ENCODE measurements around the gene IGFBP6. TPM values are rescaled to one million over a fixed set of nuclear protein-coding genes. Genes with fewer than 3 reads are reported as not detected.

Gene IGFBP6
- total RNA-seq, 8 experiments from 2014 or later, result 0.41 to 480 (median 1.9) TPM

DNA sequence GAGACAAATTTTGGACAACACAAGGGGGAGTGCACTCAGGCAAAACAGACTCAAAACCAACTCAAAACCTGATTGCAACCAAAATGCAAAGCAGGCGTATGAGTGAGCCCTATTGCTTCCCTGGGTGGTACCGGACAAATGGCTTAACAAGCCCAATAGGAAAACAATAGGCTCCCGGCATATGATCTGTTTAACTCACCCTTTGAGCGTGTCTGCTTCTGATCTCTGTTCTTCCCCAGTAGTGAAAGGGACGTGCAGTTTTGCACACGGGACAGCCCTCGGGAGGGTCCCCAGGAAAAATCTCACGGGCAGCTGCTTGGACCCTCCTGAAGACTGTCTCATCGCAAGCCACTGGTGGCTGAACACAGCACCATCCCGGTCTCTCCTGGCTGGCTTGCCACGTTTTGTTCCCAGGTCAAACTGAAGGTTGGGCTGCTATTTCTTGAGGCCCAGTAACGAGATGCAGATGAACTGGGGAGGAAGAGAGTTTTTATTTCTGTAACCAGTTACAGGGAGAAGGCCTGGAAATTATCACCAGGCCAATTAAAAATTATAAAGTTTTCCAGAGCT is 15.8 kb downstream of the IGFBP6 start:
- Histone ChIP-seq H3K4me3 (no peak overlapping the region), H3K27ac (no peak overlapping the region), H3K4me1 (replicated peaks in 1 of 2) (no peaks in the 10 kb centered on the region)
- in situ Hi-C loops (cut with MboI; ENCODE audit: low pct_unique_long_range_greater_than_20kb in 2 of 9, low sequenced_read_pairs in 9 of 9, unreplicated experiment in 9 of 9), result no loop called here
- 25 to 76% (median 42%) methylated on average over 1 to 11 of the region's 12 CpGs; no CpG with 5 or more reads in 4 of the 10 experiments for WGBS, 10 experiments
- peak in 2 of 8 experiments; percentile 52 to 69 for ATAC-seq (replicated peaks in 6 of 8)

DNA sequence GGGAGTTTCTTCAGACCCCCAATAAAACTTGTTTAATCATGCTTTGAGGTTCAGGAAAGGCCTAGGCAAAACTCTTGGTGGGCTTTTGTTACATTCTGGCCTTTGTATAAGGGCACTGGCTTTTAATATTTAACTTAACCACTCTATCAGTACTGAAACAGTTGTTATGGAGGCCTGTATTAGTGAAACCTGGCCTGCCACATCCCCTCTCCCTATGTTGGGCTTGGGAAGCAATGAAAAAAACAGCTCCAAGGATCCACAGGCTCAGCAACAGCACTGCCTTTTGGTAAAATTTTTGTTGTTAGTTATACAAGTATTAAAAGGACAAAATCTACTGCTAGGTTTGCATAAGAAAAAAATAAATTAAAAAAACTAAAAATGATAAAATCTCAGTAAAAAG is 16.5 kb downstream of the IGFBP6 start:
- ATAC-seq (replicated peaks in 6 of 8), result no peak
- Histone ChIP-seq H3K4me3 (no peak overlapping the region), H3K27ac (no peak overlapping the region), H3K4me1 (replicated peaks in 1 of 2) (no peaks in the 10 kb centered on the region)
- in situ Hi-C loops (cut with MboI; ENCODE audit: low pct_unique_long_range_greater_than_20kb in 2 of 9, low sequenced_read_pairs in 9 of 9, unreplicated experiment in 9 of 9), result no loop called here

DNA sequence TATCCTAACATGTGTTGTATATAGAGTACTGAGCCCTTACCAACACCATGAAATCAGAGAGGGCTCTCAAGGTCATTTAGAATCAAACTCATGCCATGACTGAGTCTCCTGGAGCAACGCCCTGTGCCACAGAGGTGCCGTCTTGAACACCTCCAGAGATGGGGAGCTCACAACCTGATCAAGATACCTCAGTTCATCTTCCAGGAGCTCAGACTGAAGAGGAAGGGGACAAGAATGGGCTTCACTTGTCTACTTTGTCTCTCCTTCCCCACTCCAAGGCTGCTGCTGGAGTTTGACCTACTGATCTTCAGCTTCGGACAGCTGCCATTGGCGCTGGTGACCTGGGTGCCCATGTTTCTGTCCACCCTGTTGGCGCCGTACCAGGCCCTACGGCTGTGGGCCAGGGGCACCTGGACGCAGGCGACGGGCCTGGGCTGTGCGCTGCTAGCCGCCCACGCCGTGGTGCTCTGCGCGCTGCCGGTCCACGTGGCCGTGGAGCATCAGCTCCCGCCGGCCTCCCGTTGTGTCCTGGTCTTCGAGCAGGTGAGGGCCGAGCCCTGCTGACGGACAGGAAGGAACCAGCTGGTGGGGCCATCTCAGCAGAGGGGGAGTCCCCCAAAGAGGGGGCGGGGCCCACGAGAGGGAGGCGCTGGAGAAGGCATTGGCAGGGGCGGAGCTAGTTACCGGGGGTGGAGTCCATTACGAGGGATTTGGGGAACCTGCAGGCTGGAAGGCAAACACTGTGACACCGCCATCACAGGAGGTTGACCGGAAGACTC is 17.8 kb downstream of the IGFBP6 start:
- in situ Hi-C loops (cut with MboI; ENCODE audit: low pct_unique_long_range_greater_than_20kb in 2 of 9, low sequenced_read_pairs in 9 of 9, unreplicated experiment in 9 of 9), result no loop called here
- 60 to 100% (median 94%) methylated on average over 1 to 12 of the region's 33 CpGs; no CpG with 5 or more reads in 5 of the 10 experiments for WGBS, 10 experiments
- no peaks in the 10 kb centered on the region for H3K4me1 ChIP-seq (replicated peaks in 1 of 2)

DNA sequence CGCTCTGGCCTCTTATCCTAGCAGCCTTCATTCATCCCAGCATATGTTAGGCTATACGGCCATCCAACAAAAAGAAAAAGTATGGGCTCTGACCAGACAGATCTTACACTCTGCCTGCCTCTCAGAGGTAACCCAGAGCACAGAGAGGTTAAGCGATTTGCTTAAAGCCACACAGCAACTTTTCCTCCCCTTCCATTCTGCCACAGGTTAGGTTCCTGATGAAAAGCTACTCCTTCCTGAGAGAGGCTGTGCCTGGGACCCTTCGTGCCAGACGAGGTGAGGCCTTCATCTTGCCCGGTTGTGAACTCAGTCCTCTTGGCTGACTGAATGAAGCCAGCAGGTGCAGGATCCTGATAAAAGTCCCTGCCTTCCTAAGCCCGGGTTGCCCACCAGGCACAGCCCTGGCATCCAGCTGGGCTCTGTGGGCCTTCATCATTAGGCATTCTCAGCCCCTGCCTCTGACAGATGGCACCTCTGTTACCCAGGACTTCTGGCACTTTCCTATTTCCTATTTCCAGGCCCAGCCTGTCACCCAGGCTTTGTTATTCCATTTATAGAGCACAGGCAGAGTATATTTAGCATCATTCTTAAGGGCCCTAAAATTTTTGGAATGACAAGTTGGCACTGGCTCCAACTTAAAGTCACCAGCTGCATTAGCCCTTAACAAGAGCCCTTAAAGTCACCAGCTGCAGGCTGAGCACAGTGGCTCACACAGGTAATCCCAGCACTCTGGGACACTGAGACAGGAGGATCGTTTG is 18.6 kb downstream of the IGFBP6 start:
- ATAC-seq (replicated peaks in 6 of 8), result no peak
- WGBS, 10 experiments, result 11 to 100% (median 94%) methylated on average over 1 to 6 of the region's 8 CpGs; no CpG with 5 or more reads in 2 of the 10 experiments
- H3K27ac ChIP-seq, result no peak overlapping the region
- no peak overlapping the region for H3K4me3 ChIP-seq
- no peaks in the 10 kb centered on the region for H3K4me1 ChIP-seq (replicated peaks in 1 of 2)
- in situ Hi-C loops (cut with MboI; ENCODE audit: low pct_unique_long_range_greater_than_20kb in 2 of 9, low sequenced_read_pairs in 9 of 9, unreplicated experiment in 9 of 9), result no loop called here

More for the DNA sequence above, 17.8 kb downstream of the IGFBP6 start:
- H3K4me3 ChIP-seq, result no peak overlapping the region
- no peak overlapping the region for H3K27ac ChIP-seq
- no peak for ATAC-seq (replicated peaks in 6 of 8)

DNA sequence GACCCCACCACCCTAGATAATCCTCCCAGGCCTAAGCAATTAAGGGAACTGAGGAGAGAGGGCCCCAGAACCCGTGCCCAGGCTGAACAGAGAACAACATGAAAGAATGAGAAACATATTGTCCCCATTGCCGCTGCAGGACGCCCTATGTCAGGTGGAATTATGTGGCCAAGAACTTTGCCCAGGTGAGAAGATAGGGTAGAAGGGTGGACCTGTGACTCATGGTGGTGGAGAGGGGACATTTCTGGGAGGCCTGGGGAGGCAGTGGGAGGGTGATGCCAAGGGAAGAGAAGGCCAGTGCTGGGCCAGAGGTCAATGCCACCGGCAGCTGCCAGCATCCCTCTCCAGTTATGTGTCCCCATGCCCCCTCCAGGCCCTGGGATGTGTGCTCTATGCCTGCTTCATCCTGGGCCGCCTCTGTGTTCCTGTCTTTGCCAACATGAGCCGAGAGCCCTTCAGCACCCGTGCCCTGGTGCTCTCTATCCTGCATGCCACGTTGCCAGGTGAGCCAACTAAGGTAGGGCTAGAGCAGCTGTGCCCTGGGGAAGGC is 21.4 kb downstream of the IGFBP6 start:
- 40 to 75% (median 69%) methylated on average over 1 to 3 of the region's 8 CpGs; no CpG with 5 or more reads in 5 of the 10 experiments for WGBS, 10 experiments
- H3K27ac ChIP-seq, result no peak overlapping the region
- H3K4me3 ChIP-seq, result no peak overlapping the region
- H3K4me1 ChIP-seq (replicated peaks in 1 of 2), result no peaks in the 10 kb centered on the region
- no peak for ATAC-seq (replicated peaks in 6 of 8)
- in situ Hi-C loops (cut with MboI; ENCODE audit: low pct_unique_long_range_greater_than_20kb in 2 of 9, low sequenced_read_pairs in 9 of 9, unreplicated experiment in 9 of 9), result no loop called here

DNA sequence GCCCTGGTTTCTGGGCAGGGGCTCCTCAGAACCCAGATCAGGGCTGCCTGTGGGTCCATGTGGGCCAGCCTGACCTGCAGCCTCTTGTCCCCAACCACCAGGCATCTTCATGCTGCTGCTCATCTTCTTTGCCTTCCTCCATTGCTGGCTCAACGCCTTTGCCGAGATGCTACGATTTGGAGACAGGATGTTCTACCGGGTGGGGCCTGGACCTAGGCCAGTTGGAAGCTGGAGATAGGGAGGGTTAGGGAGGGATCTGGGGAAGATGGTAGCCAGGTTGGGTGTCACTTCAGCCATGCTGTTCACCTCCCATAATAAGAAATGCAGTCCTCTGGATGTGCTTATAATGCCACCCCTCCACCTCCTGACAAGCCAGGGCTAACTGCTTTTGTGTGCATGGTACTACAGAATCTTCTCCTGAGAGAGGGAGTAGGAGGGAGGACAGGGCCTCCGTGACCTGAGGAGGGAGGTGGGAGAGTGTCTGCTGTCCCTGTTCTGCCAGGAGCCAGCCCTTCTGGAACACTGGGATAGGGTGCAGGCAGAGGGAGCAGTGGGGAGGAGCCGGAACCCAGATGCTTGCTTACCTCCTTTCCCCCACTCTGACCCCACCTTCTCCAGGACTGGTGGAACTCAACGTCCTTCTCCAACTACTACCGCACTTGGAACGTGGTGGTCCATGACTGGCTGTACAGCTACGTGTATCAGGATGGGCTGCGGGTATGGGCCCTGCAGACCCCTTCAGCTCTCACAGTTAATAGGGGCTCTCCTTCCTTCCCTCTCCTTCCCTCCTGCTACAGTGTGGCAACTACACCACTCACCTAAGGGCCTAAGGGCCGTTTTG is 23.4 kb downstream of the IGFBP6 start:
- H3K27ac ChIP-seq, result no peak overlapping the region
- no peaks in the 10 kb centered on the region for H3K4me1 ChIP-seq (replicated peaks in 1 of 2)
- no peak for ATAC-seq (replicated peaks in 6 of 8)
- 0 to 100% (median 87%) methylated on average over 1 to 6 of the region's 12 CpGs; no CpG with 5 or more reads in 1 of the 10 experiments for WGBS, 10 experiments
- in situ Hi-C loops (cut with MboI; ENCODE audit: low pct_unique_long_range_greater_than_20kb in 2 of 9, low sequenced_read_pairs in 9 of 9, unreplicated experiment in 9 of 9), result no loop called here
- no peak overlapping the region for H3K4me3 ChIP-seq

DNA sequence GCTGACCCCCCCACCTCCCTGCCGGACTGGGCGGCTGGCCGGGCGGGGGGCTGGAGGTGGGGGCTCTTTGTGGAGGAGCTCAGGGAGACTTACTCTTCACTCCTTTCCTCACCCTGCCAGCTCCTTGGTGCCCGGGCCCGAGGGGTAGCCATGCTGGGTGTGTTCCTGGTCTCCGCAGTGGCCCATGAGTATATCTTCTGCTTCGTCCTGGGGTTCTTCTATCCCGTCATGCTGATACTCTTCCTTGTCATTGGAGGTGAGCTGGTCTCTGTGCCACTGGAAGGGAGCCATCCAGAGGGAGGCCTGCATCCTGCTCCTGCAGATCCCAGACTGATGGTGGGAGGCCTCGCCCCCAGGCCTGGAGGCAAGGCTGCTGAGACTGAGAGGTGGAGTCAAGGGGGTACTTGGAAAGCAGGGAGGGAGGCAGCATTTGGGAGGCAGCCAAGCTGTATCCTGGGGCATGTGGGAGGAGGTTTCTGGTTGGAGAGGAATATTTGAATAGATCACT is 25.5 kb downstream of the IGFBP6 start:
- in situ Hi-C loops (cut with MboI; ENCODE audit: low pct_unique_long_range_greater_than_20kb in 2 of 9, low sequenced_read_pairs in 9 of 9, unreplicated experiment in 9 of 9), result no loop called here
- Histone ChIP-seq H3K27ac (no peak overlapping the region), H3K4me1 (replicated peaks in 1 of 2) (no peaks in the 10 kb centered on the region), H3K4me3 (no peak overlapping the region)
- ATAC-seq (replicated peaks in 6 of 8), result peak in 3 of 8 experiments; percentile 78 to 95 (median 81)
- WGBS, 10 experiments, result 0 to 100% methylated on average over 1 of the region's 10 CpGs; no CpG with 5 or more reads in 8 of the 10 experiments

DNA sequence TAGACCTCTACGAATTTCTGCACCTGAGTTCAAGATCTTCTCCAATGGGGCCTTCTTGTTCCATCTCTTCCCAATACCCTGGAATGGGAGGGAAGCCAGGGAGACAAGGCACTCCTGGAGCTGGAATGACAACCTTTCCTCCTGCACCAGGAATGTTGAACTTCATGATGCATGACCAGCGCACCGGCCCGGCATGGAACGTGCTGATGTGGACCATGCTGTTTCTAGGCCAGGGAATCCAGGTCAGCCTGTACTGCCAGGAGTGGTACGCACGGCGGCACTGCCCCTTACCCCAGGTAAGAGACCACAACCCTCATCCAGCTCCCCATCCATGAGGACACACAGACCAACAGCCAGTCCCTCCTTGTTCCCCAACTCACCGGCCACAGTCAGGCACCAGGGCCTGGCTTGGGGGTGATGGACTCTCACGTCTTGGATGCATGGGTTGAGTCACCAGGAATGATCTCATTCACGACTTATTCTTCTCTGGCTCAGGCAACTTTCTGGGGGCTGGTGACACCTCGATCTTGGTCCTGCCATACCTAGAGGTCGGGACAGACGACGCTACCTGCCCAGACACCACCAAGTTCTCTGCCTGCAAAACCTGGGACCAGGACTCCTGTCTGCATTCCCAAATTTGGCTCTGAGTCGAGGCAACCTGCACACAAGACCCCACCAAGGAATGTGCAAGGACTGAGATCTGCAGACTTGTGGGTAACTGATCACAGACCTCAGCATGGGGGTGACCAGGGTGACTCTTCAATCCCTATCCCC is 26.3 kb downstream of the IGFBP6 start:
- in situ Hi-C loops (cut with MboI; ENCODE audit: low pct_unique_long_range_greater_than_20kb in 2 of 9, low sequenced_read_pairs in 9 of 9, unreplicated experiment in 9 of 9), result no loop called here
- 0 to 93% (median 75%) methylated on average over 1 to 5 of the region's 16 CpGs; no CpG with 5 or more reads in 3 of the 10 experiments for whole genome bisulfite sequencing, 10 experiments
- Histone ChIP-seq H3K4me1 (replicated peaks in 1 of 2) (no peaks in the 10 kb centered on the region), H3K4me3 (no peak overlapping the region), H3K27ac (no peak overlapping the region)
- peak in 2 of 8 experiments; percentile 5 to 15 for ATAC-seq (replicated peaks in 6 of 8)

DNA sequence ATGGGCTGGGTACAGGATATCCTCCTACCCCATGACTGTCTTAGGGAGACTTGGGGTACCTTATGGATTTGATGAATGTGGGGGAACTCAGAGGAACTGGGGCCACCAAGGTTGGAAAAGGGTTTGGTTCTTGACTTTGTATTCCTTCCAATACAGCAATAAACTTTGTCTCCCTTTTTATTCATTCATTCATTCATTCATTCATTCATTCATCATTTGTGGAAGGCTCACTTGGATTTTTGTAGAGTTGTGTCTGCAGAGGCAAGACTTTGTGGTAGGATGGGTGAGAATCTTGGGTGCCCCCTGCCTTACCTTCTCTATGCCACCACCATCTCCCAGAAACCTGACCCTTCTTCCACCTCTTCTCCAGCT is 26.9 kb downstream of the IGFBP6 start:
- Histone ChIP-seq H3K4me3 (no peak overlapping the region), H3K4me1 (replicated peaks in 1 of 2) (no peaks in the 10 kb centered on the region), H3K27ac (no peak overlapping the region)
- no peak for ATAC-seq (replicated peaks in 6 of 8)
- in situ Hi-C loops (cut with MboI; ENCODE audit: low pct_unique_long_range_greater_than_20kb in 2 of 9, low sequenced_read_pairs in 9 of 9, unreplicated experiment in 9 of 9), result no loop called here

DNA sequence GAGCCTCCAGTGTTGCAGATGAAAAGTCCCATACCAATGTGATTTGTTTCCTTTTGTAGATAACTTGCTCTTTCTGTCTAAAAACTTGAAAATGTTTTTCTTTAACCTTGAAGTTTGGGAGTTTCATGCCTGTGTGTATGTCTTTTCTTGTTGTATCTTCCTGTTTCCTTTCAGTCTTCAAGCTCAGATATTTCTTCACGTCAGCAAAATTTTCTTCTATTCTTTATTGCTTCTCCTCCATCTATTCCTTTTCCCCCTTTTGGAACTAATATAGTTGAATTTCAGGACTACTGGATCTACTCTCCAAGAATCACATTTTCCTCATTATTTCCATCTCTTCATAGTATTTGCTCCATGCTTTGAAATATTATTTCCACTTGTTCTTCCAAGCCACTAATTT is 29.7 kb downstream of the IGFBP6 start:
- Histone ChIP-seq H3K27ac (no peak overlapping the region), H3K4me3 (no peak overlapping the region), H3K4me1 (replicated peaks in 1 of 2) (no peaks in the 10 kb centered on the region)
- 35 to 100% (median 75%) methylated on average over 1 of the region's 1 CpG; no CpG with 5 or more reads in 1 of the 10 experiments for WGBS, 10 experiments
- in situ Hi-C loops (cut with MboI; ENCODE audit: low pct_unique_long_range_greater_than_20kb in 2 of 9, low sequenced_read_pairs in 9 of 9, unreplicated experiment in 9 of 9), result no loop called here
- no peak for ATAC-seq (replicated peaks in 6 of 8)

DNA sequence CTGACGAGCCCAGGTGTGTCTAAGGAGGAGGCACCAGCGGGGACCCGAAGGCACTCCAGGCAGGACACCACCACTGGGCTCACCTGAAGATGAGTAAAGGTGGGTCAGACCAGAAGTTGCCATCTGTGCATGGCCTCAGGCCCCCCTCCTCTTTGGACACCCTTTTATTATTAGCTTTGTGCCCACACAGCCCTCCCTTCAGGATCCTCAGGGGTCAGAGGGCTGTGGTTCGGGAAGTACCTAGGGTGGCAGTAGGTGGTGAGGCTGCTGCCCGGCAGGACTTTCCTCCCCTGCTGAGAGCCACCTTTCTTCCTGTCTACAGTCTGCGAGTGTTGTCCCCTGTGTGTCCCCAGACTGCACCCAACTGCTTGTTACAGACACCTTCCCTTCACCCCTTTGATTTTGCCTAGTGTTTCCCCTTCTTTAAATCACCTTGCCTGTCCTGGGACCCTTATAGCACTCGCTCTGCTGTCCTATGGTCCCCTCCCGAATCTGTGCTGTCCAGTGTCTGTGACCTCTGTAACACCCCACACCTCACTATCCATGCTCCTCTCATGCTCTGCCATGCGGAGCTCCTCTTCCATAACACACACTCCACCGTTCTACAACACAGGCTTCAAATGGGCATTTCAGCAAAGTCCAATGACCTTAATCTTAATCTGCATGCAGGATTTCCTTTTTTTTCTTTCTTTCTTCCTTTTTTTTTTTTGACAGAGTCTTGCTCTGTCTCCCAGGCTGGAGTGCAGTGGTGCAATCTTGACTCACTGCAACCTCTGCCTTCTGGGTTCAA is 31.5 kb downstream of the IGFBP6 start:
- no peak overlapping the region for H3K4me3 ChIP-seq
- H3K27ac ChIP-seq, result no peak overlapping the region
- no peak for ATAC-seq (replicated peaks in 6 of 8)
- WGBS, 10 experiments, result 60 to 100% (median 78%) methylated on average over 1 to 7 of the region's 10 CpGs; no CpG with 5 or more reads in 1 of the 10 experiments
- no peaks in the 10 kb centered on the region for H3K4me1 ChIP-seq (replicated peaks in 1 of 2)
- in situ Hi-C loops (cut with MboI; ENCODE audit: low pct_unique_long_range_greater_than_20kb in 2 of 9, low sequenced_read_pairs in 9 of 9, unreplicated experiment in 9 of 9), result no loop called here

Data from motor neuron (in vitro differentiated cells).